Measurements from ENCODE around the gene DUSP5. TPM values are rescaled to one million over a fixed set of nuclear protein-coding genes. Genes with fewer than 3 reads are reported as not detected.

The DUSP5 gene
- total RNA-seq, 4 donors from 2014 or later, result 22.1 to 33.8 (median 26.3) TPM

GRCh38 chr10:110498982-110499795 is 1.5 kb downstream of the DUSP5 start:
- Histone ChIP-seq H3K27ac (peak overlapping the region; percentile 79 to 96 (median 92)), H3K4me3 (peak overlapping the region; percentile 72 to 90 (median 76)), H3K36me3 (no peaks in the 10 kb centered on the region), H3K27me3 (no peaks in the 10 kb centered on the region), H3K4me1 (peaks cover 0 to 73% (median 38%) of the 10 kb centered on the region in 4 donors), H3K9me3 (no peaks in the 10 kb centered on the region)
- DNase-seq, result peak; percentile 63 to 85 (median 69)
- TF ChIP-seq POLR2A (IDR thresholded peaks at IDR 0.05) (no peak), CTCF (IDR thresholded peaks at IDR 0.05) (peak in 3 of 6 experiments; percentile 14 to 45 (median 22))

DNA sequence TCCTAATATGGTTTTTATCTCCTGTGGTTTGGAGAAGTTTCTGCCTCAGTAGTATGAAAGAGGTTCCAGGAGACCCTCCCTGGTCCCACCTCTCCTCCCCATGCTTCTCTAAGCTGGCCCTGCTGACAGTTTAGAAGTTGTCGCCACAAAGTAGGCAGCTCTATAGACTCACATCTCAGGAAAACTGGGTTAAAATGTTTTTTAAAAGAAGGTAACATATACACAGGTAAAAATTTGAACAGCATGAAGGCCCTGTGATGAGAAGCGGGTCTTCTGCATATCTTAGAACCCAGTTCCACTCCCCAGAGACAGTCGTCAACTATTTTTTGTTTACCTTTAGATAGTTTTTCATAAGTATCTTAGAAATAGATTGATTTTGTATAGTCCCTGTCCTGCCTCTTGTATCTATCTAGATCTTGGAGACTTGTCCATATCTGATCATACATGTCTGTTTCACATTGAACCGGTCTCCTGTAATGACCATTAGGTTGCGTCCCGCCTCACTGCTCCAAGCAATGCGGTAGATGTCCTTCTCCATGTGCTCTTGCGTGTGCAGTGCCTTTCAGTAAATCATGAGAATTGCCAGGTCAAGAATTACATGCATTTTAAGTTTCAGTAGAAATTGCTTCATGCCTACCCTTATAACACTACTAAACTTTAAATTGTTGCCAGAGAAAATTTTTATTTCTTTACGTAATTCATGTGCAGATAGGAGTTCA is 2.2 kb downstream of the DUSP5 start:
- Histone ChIP-seq H3K4me3 (peak overlapping the region in 3 of 4 donors; percentile 72 to 90 (median 77)), H3K27me3 (no peaks in the 10 kb centered on the region), H3K9me3 (no peaks in the 10 kb centered on the region), H3K36me3 (no peaks in the 10 kb centered on the region), H3K27ac (peak overlapping the region; percentile 79 to 96 (median 92)), H3K4me1 (peaks cover 0 to 80% (median 43%) of the 10 kb centered on the region in 4 donors)
- DNase-seq, result no peak
- TF ChIP-seq CTCF (IDR thresholded peaks at IDR 0.05), result no peak
- no peak for TF ChIP-seq POLR2A (IDR thresholded peaks at IDR 0.05)

DNA sequence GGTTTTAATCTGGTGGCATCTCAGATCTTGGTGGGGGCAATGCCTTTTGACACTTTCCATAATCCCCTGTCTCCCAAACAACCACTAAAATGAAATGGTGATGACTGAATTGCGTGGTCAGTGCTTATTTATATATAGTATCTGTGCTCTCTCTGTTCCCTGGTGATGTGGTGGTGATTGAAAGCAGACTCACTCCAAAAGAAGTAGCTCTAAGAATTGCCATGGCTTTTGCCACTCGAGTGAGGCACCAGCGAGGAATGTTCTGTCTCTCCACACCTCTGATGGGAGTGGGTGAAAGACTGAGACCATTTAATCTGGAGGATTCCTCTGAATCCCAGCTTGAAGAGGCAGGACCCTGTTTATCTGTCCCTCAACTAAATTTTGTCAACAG is 2.8 kb downstream of the DUSP5 start:
- H3K9me3 ChIP-seq, result no peaks in the 10 kb centered on the region
- H3K4me1 ChIP-seq, result peaks cover 0 to 83% (median 43%) of the 10 kb centered on the region in 4 donors
- H3K27ac ChIP-seq, result peak overlapping the region; percentile 19 to 96 (median 74)
- H3K27me3 ChIP-seq, result no peaks in the 10 kb centered on the region
- no peak for TF ChIP-seq POLR2A (IDR thresholded peaks at IDR 0.05)
- TF ChIP-seq CTCF (IDR thresholded peaks at IDR 0.05), result no peak
- no peaks in the 10 kb centered on the region for H3K36me3 ChIP-seq
- H3K4me3 ChIP-seq, result peak overlapping the region in 2 of 4 donors; percentile 77 to 90
- DNase-seq, result no peak

- H3K36me3 ChIP-seq, result no peaks in the 10 kb centered on the region
- no peaks in the 10 kb centered on the region for H3K9me3 ChIP-seq
- H3K4me3 ChIP-seq, result peak overlapping the region in 2 of 4 donors; percentile 77 to 90
- no peaks in the 10 kb centered on the region for H3K27me3 ChIP-seq
- TF ChIP-seq POLR2A (IDR thresholded peaks at IDR 0.05), result peak; percentile 14 to 78
- no peak for TF ChIP-seq CTCF (IDR thresholded peaks at IDR 0.05)
- H3K27ac ChIP-seq, result peak overlapping the region; percentile 19 to 96 (median 74)
- peaks cover 0 to 77% (median 41%) of the 10 kb centered on the region in 4 donors for H3K4me1 ChIP-seq
- DNase-seq, result peak; percentile 66 to 94 (median 83)
These were observed 3.6 kb downstream of the DUSP5 start for GRCh38 chr10:110501142-110501937.

Data from Peyer's patch (tissue), 4 donors.